HEK293 (cell line): Measurements from ENCODE around the gene RPL13A.
A peak's percentile ranks its signal among the peaks of the same experiment; 100 is the strongest.

Experiments used
- BCL11A ChIP-seq: fragments of 450-650 bp; formaldehyde crosslinking; IDR thresholded peaks from 2 replicates; pipeline ENCODE4 v1.5.1; 2016; ENCODE audit warnings: low read depth, missing biosample characterization, missing genetic modification characterization
- GLI2 ChIP-seq: fragments of 450-650 bp; formaldehyde crosslinking; IDR thresholded peaks from 2 replicates; pipeline ENCODE4; 2017; ENCODE audit warnings: missing biosample characterization, missing genetic modification characterization, low read depth, borderline replicate concordance
- GLIS1 ChIP-seq: fragments of 450-650 bp; formaldehyde crosslinking; IDR thresholded peaks from 2 replicates; pipeline ENCODE4 v1.5.1; 2016; ENCODE audit warnings: missing biosample characterization, missing genetic modification characterization
- HOXC10 ChIP-seq: sonication (generic); formaldehyde crosslinking; IDR thresholded peaks from 2 replicates; pipeline ENCODE4 v1.8.1; 2023; ENCODE audit warnings: mild to moderate bottlenecking, missing genetic modification reagents
- MYNN ChIP-seq: fragments of 450-650 bp; formaldehyde crosslinking; IDR thresholded peaks from 2 replicates; pipeline ENCODE4 v1.5.1; 2016; ENCODE audit warnings: missing biosample characterization, missing genetic modification characterization, borderline replicate concordance
- OVOL3 ChIP-seq: fragments of 450-650 bp; formaldehyde crosslinking; IDR thresholded peaks from 2 replicates; pipeline ENCODE4 v1.5.1; 2016; ENCODE audit warnings: missing biosample characterization, missing genetic modification characterization
- PBX3 ChIP-seq: sonication (generic); formaldehyde crosslinking; IDR thresholded peaks from 2 replicates; pipeline ENCODE4 v1.8.1; 2022; ENCODE audit warnings: mild to moderate bottlenecking, moderate library complexity, missing genetic modification reagents
- PRDM1 ChIP-seq: fragments of 450-650 bp; formaldehyde crosslinking; IDR thresholded peaks from 2 replicates; pipeline ENCODE4; 2016; ENCODE audit warnings: missing biosample characterization, missing genetic modification characterization
- REPIN1 ChIP-seq: fragments of 450-650 bp; formaldehyde crosslinking; IDR thresholded peaks from 2 replicates; pipeline ENCODE4 v1.5.1; 2017; ENCODE audit warnings: missing biosample characterization, missing genetic modification characterization, low read depth
- SP2 ChIP-seq: fragments of 450-650 bp; formaldehyde crosslinking; IDR thresholded peaks from 2 replicates; pipeline ENCODE4 v1.5.1; 2016; ENCODE audit warnings: missing biosample characterization, missing genetic modification characterization
- ZFP37 ChIP-seq: fragments of 450-650 bp; formaldehyde crosslinking; IDR thresholded peaks from 2 replicates; pipeline ENCODE4 v1.5.1; 2016; ENCODE audit warnings: missing biosample characterization, missing genetic modification characterization
- ZFP69B ChIP-seq: fragments of 450-650 bp; formaldehyde crosslinking; IDR thresholded peaks from 2 replicates; pipeline ENCODE4 v1.5.1; 2016; ENCODE audit warnings: missing biosample characterization, missing genetic modification characterization
- ZNF121 ChIP-seq: fragments of 450-650 bp; formaldehyde crosslinking; IDR thresholded peaks from 2 replicates; pipeline ENCODE4 v1.5.1; 2016; ENCODE audit warnings: missing biosample characterization, missing genetic modification characterization
- ZNF184 ChIP-seq: fragments of 450-650 bp; IDR thresholded peaks from 2 replicates; pipeline ENCODE4 v1.5.1; 2018; ENCODE audit warnings: missing biosample characterization, mild to moderate bottlenecking, missing genetic modification characterization
- ZNF214 ChIP-seq: fragments of 450-650 bp; formaldehyde crosslinking; IDR thresholded peaks from 2 replicates; pipeline ENCODE4 v1.5.1; 2017; ENCODE audit warnings: missing biosample characterization, mild to moderate bottlenecking, missing genetic modification characterization, borderline replicate concordance
- ZNF23 ChIP-seq: fragments of 450-650 bp; formaldehyde crosslinking; IDR thresholded peaks from 2 replicates; pipeline ENCODE4 v1.5.1; 2016; ENCODE audit warnings: missing biosample characterization, missing genetic modification characterization, borderline replicate concordance
- ZNF280C ChIP-seq: fragments of 450-650 bp; formaldehyde crosslinking; IDR thresholded peaks from 2 replicates; pipeline ENCODE4 v1.5.1; 2016; ENCODE audit warnings: missing biosample characterization, missing genetic modification characterization
- ZNF302 ChIP-seq: fragments of 450-650 bp; formaldehyde crosslinking; IDR thresholded peaks from 2 replicates; pipeline ENCODE4 v1.5.1; 2016; ENCODE audit warnings: missing biosample characterization, missing genetic modification characterization, low read depth
- ZNF366 ChIP-seq: fragments of 450-650 bp; formaldehyde crosslinking; conservative IDR thresholded peaks from 2 replicates; pipeline ENCODE4 v1.5.1; 2016; ENCODE audit warnings: missing biosample characterization, missing genetic modification characterization
- ZNF394 ChIP-seq: fragments of 450-650 bp; formaldehyde crosslinking; IDR thresholded peaks from 2 replicates; pipeline ENCODE4 v1.5.1; 2016; ENCODE audit warnings: missing biosample characterization, missing genetic modification characterization, mild to moderate bottlenecking, moderate library complexity, borderline replicate concordance
- ZNF433 ChIP-seq: fragments of 450-650 bp; formaldehyde crosslinking; IDR thresholded peaks from 2 replicates; pipeline ENCODE4 v1.5.1; 2016; ENCODE audit warnings: missing biosample characterization, missing genetic modification characterization, low read depth
- ZNF449 ChIP-seq: fragments of 450-650 bp; formaldehyde crosslinking; IDR thresholded peaks from 2 replicates; pipeline ENCODE4 v1.5.1; 2017; ENCODE audit warnings: missing biosample characterization, mild to moderate bottlenecking, missing genetic modification characterization, moderate library complexity
- ZNF501 ChIP-seq: fragments of 450-650 bp; formaldehyde crosslinking; IDR thresholded peaks from 2 replicates; pipeline ENCODE4 v1.5.1; 2016; ENCODE audit warnings: missing biosample characterization, missing genetic modification characterization
- ZNF521 ChIP-seq: fragments of 450-650 bp; formaldehyde crosslinking; IDR thresholded peaks from 2 replicates; pipeline ENCODE4 v1.5.1; 2017; ENCODE audit warnings: missing biosample characterization, mild to moderate bottlenecking, missing genetic modification characterization
- ZNF544 ChIP-seq: fragments of 450-650 bp; formaldehyde crosslinking; IDR thresholded peaks from 2 replicates; pipeline ENCODE4 v1.5.0; 2017; ENCODE audit warnings: missing biosample characterization, missing genetic modification characterization
- ZNF555 ChIP-seq: fragments of 450-650 bp; formaldehyde crosslinking; conservative IDR thresholded peaks from 2 replicates; pipeline ENCODE4 v1.5.1; 2017; ENCODE audit warnings: missing biosample characterization, mild to moderate bottlenecking, missing genetic modification characterization, inconsistent platforms
- ZNF561 ChIP-seq: fragments of 450-650 bp; IDR thresholded peaks from 2 replicates; pipeline ENCODE4 v1.5.1; 2018; ENCODE audit warnings: missing biosample characterization, missing genetic modification characterization, borderline replicate concordance
- ZNF664 ChIP-seq: fragments of 450-650 bp; formaldehyde crosslinking; IDR thresholded peaks from 2 replicates; pipeline ENCODE4 v1.5.1; 2016; ENCODE audit warnings: missing biosample characterization, missing genetic modification characterization
- ZNF677 ChIP-seq: fragments of 450-650 bp; IDR thresholded peaks from 2 replicates; pipeline ENCODE4 v1.5.0; 2018; ENCODE audit warnings: missing biosample characterization, mild to moderate bottlenecking, missing genetic modification characterization, moderate library complexity
- ZNF768 ChIP-seq: fragments of 450-650 bp; formaldehyde crosslinking; IDR thresholded peaks from 2 replicates; pipeline ENCODE4 v1.5.1; 2018; ENCODE audit warnings: missing biosample characterization, mild to moderate bottlenecking, missing genetic modification characterization
- ZNF776 ChIP-seq: fragments of 450-650 bp; formaldehyde crosslinking; IDR thresholded peaks from 2 replicates; pipeline ENCODE4 v1.5.0; 2017; ENCODE audit warnings: missing biosample characterization, missing genetic modification characterization, borderline replicate concordance
- ZNF791 ChIP-seq: fragments of 450-650 bp; formaldehyde crosslinking; IDR thresholded peaks from 2 replicates; pipeline ENCODE4 v1.5.1; 2016; ENCODE audit warnings: missing biosample characterization, missing genetic modification characterization
- ZNF843 ChIP-seq: fragments of 450-650 bp; formaldehyde crosslinking; IDR thresholded peaks from 2 replicates; pipeline ENCODE4 v1.5.1; 2016; ENCODE audit warnings: missing biosample characterization, missing genetic modification characterization
- TF ChIP-seq, protein P1 (sequence below): fragments of 450-650 bp; formaldehyde crosslinking; IDR thresholded peaks from 2 replicates; pipeline ENCODE4 v1.5.1; 2016; ENCODE audit warnings: missing biosample characterization, missing genetic modification characterization

The RPL13A gene

DNA sequence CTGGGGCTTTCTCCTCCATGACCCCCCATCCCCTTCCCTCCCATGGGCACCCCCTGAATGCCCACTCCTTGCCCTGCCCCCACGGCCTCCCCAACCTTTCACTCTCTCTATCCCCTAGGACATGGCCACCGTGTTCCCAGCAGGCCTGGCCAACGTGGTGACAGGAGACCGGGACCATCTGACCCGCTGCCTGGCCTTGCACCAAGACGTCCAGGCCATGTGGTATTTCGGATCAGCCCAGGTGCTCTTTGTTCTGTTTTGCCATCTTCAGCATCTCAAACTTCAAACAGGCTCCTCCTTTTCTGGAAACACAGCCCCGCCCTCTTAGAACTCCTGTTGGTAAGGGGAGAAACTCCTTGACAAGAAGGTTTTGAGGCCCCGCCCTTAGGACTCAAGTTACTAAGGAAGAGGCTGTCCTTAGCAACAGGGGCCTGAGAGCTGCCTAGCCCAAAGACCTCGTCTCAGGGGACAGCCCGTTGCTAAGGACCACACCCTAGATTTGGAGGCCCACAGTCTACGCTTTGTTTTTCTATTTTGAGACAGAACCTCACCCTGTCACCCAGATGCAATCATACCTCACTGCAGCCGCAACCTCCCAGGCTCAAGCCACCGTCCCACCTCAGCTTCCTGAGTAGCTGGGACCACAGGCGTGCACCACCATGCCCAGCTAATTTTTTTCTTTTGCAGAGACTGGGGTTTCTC, 18.5 kb upstream of the RPL13A start (continued):
- TF ChIP-seq ZNF366 (no peak), ZNF280C (tag by site-specific recombination) (no peak), ZFP37 (tag by site-specific recombination) (no peak), GLI2 (tag by site-specific recombination) (no peak), ZNF776 (tag by site-specific recombination) (no peak), ZNF561 (tag by site-specific recombination) (no peak), ZNF677 (tag by site-specific recombination) (no peak), MYNN (no peak), BCL11A (tag by site-specific recombination) (no peak), ZNF664 (no peak), PBX3 (no peak), ZNF768 (tag by site-specific recombination) (no peak), ZNF521 (no peak), ZNF302 (no peak), ZFP69B (tag by site-specific recombination) (no peak), SP2 (tag by site-specific recombination) (peak; percentile 60), ZNF121 (no peak), ZNF544 (no peak), ZNF843 (tag by site-specific recombination) (no peak), ZNF23 (tag by site-specific recombination) (no peak), ZNF791 (tag by site-specific recombination) (no peak), ZNF433 (tag by site-specific recombination) (no peak), ZNF214 (tag by site-specific recombination) (no peak), GLIS1 (tag by site-specific recombination) (no peak), ZNF449 (no peak), OVOL3 (no peak), ZNF184 (tag by site-specific recombination) (no peak), REPIN1 (tag by site-specific recombination) (no peak), ZNF394 (peak; percentile 54; the same call in 1 of the 2 replicates), PRDM1 (tag by site-specific recombination) (no peak), ZNF501 (tag by site-specific recombination) (no peak), ZNF555 (tag by site-specific recombination) (no peak), HOXC10 (CRISPR knock-in tag) (no peak)
- TF ChIP-seq, protein P1, sequence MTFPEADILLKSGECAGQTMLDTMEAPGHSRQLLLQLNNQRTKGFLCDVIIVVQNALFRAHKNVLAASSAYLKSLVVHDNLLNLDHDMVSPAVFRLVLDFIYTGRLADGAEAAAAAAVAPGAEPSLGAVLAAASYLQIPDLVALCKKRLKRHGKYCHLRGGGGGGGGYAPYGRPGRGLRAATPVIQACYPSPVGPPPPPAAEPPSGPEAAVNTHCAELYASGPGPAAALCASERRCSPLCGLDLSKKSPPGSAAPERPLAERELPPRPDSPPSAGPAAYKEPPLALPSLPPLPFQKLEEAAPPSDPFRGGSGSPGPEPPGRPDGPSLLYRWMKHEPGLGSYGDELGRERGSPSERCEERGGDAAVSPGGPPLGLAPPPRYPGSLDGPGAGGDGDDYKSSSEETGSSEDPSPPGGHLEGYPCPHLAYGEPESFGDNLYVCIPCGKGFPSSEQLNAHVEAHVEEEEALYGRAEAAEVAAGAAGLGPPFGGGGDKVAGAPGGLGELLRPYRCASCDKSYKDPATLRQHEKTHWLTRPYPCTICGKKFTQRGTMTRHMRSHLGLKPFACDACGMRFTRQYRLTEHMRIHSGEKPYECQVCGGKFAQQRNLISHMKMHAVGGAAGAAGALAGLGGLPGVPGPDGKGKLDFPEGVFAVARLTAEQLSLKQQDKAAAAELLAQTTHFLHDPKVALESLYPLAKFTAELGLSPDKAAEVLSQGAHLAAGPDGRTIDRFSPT (tag by site-specific recombination): no peak
